ENCODE data around the gene DIS3L2. TPM values are rescaled to one million over a fixed set of nuclear protein-coding genes. Genes with fewer than 3 reads are reported as not detected.

DIS3L2 gene
- total RNA-seq, 2 donors from 2014 or later = 22.6 to 32.3 TPM

DNA sequence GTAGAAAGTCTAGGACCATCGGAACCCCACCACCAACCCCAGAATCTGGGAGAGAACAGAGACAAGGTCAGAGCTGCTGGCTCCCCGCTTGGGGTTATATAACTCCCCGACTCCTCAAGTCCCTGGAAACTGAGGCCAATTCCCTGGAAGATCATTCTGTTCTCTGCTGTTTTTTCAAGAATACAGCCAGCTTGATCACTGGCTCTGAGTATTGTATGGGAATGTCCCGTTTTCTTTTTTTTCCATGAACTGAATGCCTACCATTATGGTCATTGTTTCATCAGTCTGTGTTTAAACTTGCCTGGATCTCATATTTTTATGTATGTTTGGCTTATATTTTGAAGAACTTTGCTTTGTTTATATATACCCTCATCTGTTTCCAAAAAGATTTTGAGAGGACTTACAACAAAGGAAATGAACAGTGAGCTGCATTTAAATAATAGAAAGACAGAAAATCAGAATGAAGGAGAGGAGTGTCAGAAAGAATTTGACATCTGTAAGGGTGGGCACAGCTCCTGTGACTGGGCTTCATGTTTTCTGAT is 327.0 kb downstream of the DIS3L2 start:
- TF ChIP-seq, protein P1, sequence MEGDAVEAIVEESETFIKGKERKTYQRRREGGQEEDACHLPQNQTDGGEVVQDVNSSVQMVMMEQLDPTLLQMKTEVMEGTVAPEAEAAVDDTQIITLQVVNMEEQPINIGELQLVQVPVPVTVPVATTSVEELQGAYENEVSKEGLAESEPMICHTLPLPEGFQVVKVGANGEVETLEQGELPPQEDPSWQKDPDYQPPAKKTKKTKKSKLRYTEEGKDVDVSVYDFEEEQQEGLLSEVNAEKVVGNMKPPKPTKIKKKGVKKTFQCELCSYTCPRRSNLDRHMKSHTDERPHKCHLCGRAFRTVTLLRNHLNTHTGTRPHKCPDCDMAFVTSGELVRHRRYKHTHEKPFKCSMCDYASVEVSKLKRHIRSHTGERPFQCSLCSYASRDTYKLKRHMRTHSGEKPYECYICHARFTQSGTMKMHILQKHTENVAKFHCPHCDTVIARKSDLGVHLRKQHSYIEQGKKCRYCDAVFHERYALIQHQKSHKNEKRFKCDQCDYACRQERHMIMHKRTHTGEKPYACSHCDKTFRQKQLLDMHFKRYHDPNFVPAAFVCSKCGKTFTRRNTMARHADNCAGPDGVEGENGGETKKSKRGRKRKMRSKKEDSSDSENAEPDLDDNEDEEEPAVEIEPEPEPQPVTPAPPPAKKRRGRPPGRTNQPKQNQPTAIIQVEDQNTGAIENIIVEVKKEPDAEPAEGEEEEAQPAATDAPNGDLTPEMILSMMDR (IDR thresholded peaks at IDR 0.05) = no peak
- no peak for DNase-seq
- Histone ChIP-seq H3K9ac (ENCODE audit: low read depth in 2 of 2, low read length in 2 of 2) (no peak overlapping the region), H3K4me3 (no peak overlapping the region), H3K4me1 (no peaks in the 10 kb centered on the region), H3K27me3 (no peaks in the 10 kb centered on the region), H3K36me3 (no peaks in the 10 kb centered on the region), H3K27ac (no peak overlapping the region), H3K9me3 (no peaks in the 10 kb centered on the region)
- intact Hi-C loops (cut with DNase I) = no loop called here

DNA sequence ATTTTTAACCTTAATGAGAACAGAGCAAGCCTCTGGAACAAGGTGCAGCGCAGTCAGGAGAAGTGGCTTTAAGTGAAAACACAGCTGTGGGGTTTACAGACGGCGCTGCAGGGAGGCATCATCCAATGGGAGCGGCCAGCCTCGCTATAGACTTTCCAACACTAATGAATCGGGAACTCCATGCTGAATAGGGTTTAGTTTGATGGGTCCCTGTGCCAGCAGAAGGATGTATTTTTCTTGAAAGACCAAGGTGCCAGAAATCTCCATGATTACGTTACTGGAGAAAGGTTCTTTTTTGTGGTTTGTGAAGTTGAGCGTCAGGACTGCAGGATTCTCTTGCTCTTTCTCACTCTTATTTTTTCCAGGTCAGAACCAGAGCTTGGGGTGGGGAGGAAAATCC is 329.2 kb downstream of the DIS3L2 start:
- Histone ChIP-seq H3K4me3 (no peak overlapping the region), H3K27ac (no peak overlapping the region), H3K36me3 (no peaks in the 10 kb centered on the region), H3K9ac (ENCODE audit: low read depth in 2 of 2, low read length in 2 of 2) (no peak overlapping the region), H3K27me3 (no peaks in the 10 kb centered on the region), H3K4me1 (no peaks in the 10 kb centered on the region), H3K9me3 (no peaks in the 10 kb centered on the region)
- DNase-seq = no peak
- intact Hi-C loops (cut with DNase I) = no loop called here
- TF ChIP-seq, protein P1 (IDR thresholded peaks at IDR 0.05) = no peak

DNA sequence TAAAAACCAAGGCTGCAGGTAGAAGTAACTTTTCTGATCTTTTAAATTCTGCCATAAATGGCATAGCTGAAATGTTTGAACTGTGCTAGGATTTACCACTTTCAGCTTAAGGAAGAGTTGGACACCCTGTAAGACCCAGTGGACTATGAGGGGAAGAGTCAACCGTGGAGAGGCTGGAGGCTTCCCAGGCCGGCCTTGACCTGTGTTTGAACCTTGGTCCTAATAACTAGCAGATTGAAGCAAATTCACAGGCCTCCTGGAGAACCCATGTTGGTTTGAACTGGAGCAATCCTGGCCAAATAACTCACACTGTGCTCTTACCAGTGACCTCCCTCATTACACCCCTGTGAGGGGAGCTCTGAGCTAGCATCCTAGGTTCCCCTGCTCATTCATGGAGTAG is 329.8 kb downstream of the DIS3L2 start:
- DNase-seq = no peak
- Histone ChIP-seq H3K4me1 (no peaks in the 10 kb centered on the region), H3K36me3 (no peaks in the 10 kb centered on the region), H3K27me3 (no peaks in the 10 kb centered on the region), H3K4me3 (no peak overlapping the region), H3K9me3 (no peaks in the 10 kb centered on the region), H3K9ac (ENCODE audit: low read depth in 2 of 2, low read length in 2 of 2) (no peak overlapping the region), H3K27ac (no peak overlapping the region)
- TF ChIP-seq, protein P1 (IDR thresholded peaks at IDR 0.05) = no peak
- intact Hi-C loops (cut with DNase I) = no loop called here

DNA sequence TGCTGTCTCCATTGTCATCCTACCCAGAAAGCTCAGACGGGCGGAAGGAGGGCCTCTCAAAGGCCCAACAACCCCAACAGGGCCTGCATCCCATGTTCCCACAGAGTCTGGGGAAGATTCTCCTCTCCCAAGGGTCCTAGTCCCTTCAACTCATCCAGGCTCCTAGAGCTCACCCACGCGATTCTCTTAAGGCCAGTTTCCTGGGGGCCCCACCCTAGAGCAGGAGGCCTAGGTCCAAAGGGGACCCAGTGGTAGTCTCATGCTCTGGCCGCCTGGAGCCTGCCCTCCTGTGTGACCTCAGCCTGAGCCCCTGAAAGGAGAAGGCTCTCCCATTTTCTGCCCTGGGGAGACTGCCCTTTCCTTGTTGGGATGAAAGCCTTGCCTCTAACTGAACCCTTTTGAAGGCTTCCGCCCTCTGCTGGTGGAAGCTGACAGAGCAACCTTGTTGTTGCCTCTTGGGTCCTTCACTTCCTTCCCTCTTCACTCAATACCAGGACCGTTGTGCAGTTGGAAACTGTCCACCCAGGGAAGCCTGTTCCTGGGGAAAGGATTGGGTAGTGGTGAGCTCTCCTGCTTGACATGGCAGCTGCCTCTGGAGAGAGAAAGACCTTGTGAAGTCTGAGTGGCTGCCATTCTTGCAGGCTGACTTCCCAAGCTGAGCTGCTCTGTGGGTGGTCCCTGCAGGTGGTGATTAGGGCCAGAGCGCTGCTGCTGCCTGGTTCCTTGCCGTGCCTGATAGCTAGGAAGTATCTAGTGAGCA is 331.1 kb downstream of the DIS3L2 start:
- H3K27me3 ChIP-seq = no peaks in the 10 kb centered on the region
- no peak overlapping the region for H3K4me3 ChIP-seq
- intact Hi-C loops (cut with DNase I) = no loop called here
- no peaks in the 10 kb centered on the region for H3K9me3 ChIP-seq
- H3K27ac ChIP-seq = no peak overlapping the region
- no peaks in the 10 kb centered on the region for H3K4me1 ChIP-seq
- no peak overlapping the region for H3K9ac ChIP-seq (ENCODE audit: low read depth in 2 of 2, low read length in 2 of 2)
- no peaks in the 10 kb centered on the region for H3K36me3 ChIP-seq
- peak; percentile 71 for DNase-seq
- TF ChIP-seq, protein P1 (IDR thresholded peaks at IDR 0.05) = peak; percentile 58

DNA sequence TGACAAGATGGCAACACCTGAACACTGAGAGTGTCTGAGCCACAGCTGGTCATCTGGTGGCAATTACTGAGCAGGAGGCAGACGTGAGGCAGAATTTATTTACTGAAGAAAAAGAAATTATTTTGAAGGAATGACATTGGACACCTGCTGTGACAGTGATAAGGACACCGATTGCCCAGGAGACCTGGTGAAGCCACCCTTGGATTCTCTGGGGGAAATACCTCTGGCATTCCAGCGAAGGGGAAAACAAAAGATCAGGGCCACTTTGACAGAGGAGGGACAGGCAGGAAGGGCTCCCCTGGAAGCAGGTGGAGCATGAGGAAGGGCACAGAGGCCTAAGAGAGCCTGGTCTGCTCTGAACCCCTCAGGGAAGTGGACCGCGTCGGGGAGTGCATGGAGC is 331.7 kb downstream of the DIS3L2 start:
- H3K27me3 ChIP-seq = no peaks in the 10 kb centered on the region
- no peaks in the 10 kb centered on the region for H3K36me3 ChIP-seq
- no peaks in the 10 kb centered on the region for H3K9me3 ChIP-seq
- no peaks in the 10 kb centered on the region for H3K4me1 ChIP-seq
- H3K27ac ChIP-seq = no peak overlapping the region
- TF ChIP-seq, protein P1 (IDR thresholded peaks at IDR 0.05) = no peak
- no peak overlapping the region for H3K4me3 ChIP-seq
- DNase-seq = no peak
- intact Hi-C loops (cut with DNase I) = no loop called here
- no peak overlapping the region for H3K9ac ChIP-seq (ENCODE audit: low read depth in 2 of 2, low read length in 2 of 2)
